Hepatocyte (in vitro differentiated cells): ENCODE results near the gene NAP1L4.

Experiments used
- CTCF ChIP-seq: fragments of 200-600 bp; sonication (generic); IDR thresholded peaks from 2 replicates; pipeline ENCODE4 v1.5.1; 2016; ENCODE audit warnings: antibody characterized with exemption, mild to moderate bottlenecking; ENCODE audit not compliant: poor library complexity
- EZH2 ChIP-seq: fragments of 200-600 bp; sonication (generic); IDR thresholded peaks from 2 replicates; pipeline ENCODE4 v1.6.1; 2016; ENCODE audit warnings: antibody characterized with exemption, mild to moderate bottlenecking, borderline replicate concordance

DNA sequence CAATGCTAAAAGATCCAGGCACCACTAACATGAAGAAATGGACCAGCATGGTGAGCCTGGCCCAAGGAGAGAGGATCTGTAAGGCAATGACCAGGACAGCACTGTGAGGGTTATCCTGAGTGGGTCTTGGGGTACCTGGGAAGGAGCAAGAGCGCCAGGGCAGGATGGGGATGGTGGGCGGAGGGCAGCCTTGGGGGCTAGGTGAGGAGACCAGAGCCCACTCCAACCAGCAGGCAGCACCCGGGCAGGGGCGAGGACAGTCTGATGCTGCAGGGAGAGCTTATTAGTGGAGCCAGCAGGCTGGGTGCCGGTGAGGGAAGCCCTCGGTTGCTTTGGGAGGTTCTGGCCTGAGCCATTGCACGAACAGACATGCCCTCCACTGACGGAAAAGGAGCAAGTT is 10.7 kb upstream of the NAP1L4 start:
- TF ChIP-seq CTCF (no peak), EZH2 (no peak)
